Activated naive CD4-positive, alpha-beta T cell treated with anti-CD3 and anti-CD28 coated beads for 36 hours (primary cell): Measurements from ENCODE around the gene PLXND1. TPM values are rescaled to one million over a fixed set of nuclear protein-coding genes. Genes with fewer than 3 reads are reported as not detected.

Experiments
- CTCF ChIA-PET: fragments of 350-600 bp; sonication (Branson Sonifier 250); formaldehyde crosslinking; loops from one replicate; lab custom pipeline; 2021; ENCODE audit warnings: antibody characterized with exemption; lab: Charles Lee
- DNase-seq: peaks from one replicate; pipeline ENCODE4 v3.0.0-alpha.2; 2020
- H3K27ac Mint-ChIP-seq: one replicate; pipeline ENCODE4 v1.8.0; 2021; ENCODE audit warnings: mild to moderate bottlenecking, mixed read lengths
- H3K27me3 Mint-ChIP-seq: one replicate; pipeline ENCODE4 v1.8.0; 2021; ENCODE audit warnings: low read depth, mixed read lengths
- H3K36me3 Mint-ChIP-seq: one replicate; pipeline ENCODE4 v1.8.0; 2021; ENCODE audit warnings: low read depth, mixed read lengths
- H3K4me1 Mint-ChIP-seq: one replicate; pipeline ENCODE4 v1.8.0; 2021; ENCODE audit warnings: low read depth, mixed read lengths
- H3K4me3 Mint-ChIP-seq: one replicate; pipeline ENCODE4 v1.8.0; 2021; ENCODE audit warnings: mild to moderate bottlenecking, moderate library complexity, mixed read lengths
- H3K9me3 Mint-ChIP-seq: one replicate; pipeline ENCODE4 v1.8.0; 2021; ENCODE audit warnings: mixed read lengths
- intact Hi-C: fragments of 100-400 bp; cut with micrococcal nuclease; formaldehyde crosslinking; loops from one replicate; pipeline ENCODE4 v1.15.1; 2023
- total RNA-seq, 2 experiments: library from RNA; stranded (reverse); gene quantifications; one replicate each; pipeline ENCODE4 v1.2.3, GENCODE V29; 2021

The PLXND1 gene
- total RNA-seq, 2 experiments from 2014 or later, result 5.1 to 6.2 TPM

GRCh38 chr3:129543156-129543790 is 63.2 kb downstream of the PLXND1 start, which contains the start of gene H1-8:
Gene H1-8, plus strand, starts transcription at chr3:129543175. Its CDS starts 44 bp downstream, at chr3:129543219.
- Mint-ChIP-seq H3K27me3 (no peaks in the 10 kb centered on the region), H3K9me3 (no peaks in the 10 kb centered on the region), H3K4me1 (no peaks in the 10 kb centered on the region), H3K27ac (no peak within 1 kb of the TSS), H3K4me3 (no peak within 1 kb of the TSS), H3K36me3 (no peaks in the 10 kb centered on the region)
- CTCF ChIA-PET, result no interaction called here
- intact Hi-C loops, result no loop called here
- no peak for DNase-seq

GRCh38 chr3:129542747-129543146 is 63.7 kb downstream of the PLXND1 start:
- Mint-ChIP-seq H3K4me3 (no peak overlapping the region), H3K9me3 (no peaks in the 10 kb centered on the region), H3K27ac (no peak overlapping the region), H3K36me3 (no peaks in the 10 kb centered on the region), H3K27me3 (no peaks in the 10 kb centered on the region), H3K4me1 (no peaks in the 10 kb centered on the region)
- DNase-seq, result no peak
- intact Hi-C loops, result no loop called here
- CTCF ChIA-PET, result no interaction called here

- DNase-seq, result no peak
- Mint-ChIP-seq H3K27ac (no peak overlapping the region), H3K27me3 (no peaks in the 10 kb centered on the region), H3K4me3 (no peak overlapping the region), H3K9me3 (no peaks in the 10 kb centered on the region), H3K4me1 (no peaks in the 10 kb centered on the region), H3K36me3 (no peaks in the 10 kb centered on the region)
- CTCF ChIA-PET, result no interaction called here
- intact Hi-C loops, result no loop called here
Measured at GRCh38 chr3:129540776-129541516, 65.5 kb downstream of the PLXND1 start.

GRCh38 chr3:129539206-129539605 is 67.3 kb downstream of the PLXND1 start:
- Mint-ChIP-seq H3K4me3 (no peak overlapping the region), H3K27me3 (no peaks in the 10 kb centered on the region), H3K4me1 (no peaks in the 10 kb centered on the region), H3K27ac (no peak overlapping the region), H3K36me3 (no peaks in the 10 kb centered on the region), H3K9me3 (no peaks in the 10 kb centered on the region)
- CTCF ChIA-PET, result no interaction called here
- DNase-seq, result no peak
- intact Hi-C loops, result no loop called here

- H3K9me3 Mint-ChIP-seq, result no peaks in the 10 kb centered on the region
- H3K4me1 Mint-ChIP-seq, result no peaks in the 10 kb centered on the region
- H3K36me3 Mint-ChIP-seq, result no peaks in the 10 kb centered on the region
- no peak for DNase-seq
- H3K27ac Mint-ChIP-seq, result no peak overlapping the region
- H3K27me3 Mint-ChIP-seq, result no peaks in the 10 kb centered on the region
- intact Hi-C loops, result no loop called here
- CTCF ChIA-PET, result interaction anchor here (0.6 kb wide), 1 partner anchor 30 kb away, joined by 3 read pairs; no protein-coding TSS in a partner anchor
- no peak overlapping the region for H3K4me3 Mint-ChIP-seq
Measured at GRCh38 chr3:129536804-129537203, 69.7 kb downstream of the PLXND1 start.

GRCh38 chr3:129536374-129536667 is 70.2 kb downstream of the PLXND1 start:
- no peak overlapping the region for H3K27ac Mint-ChIP-seq
- DNase-seq, result no peak
- no peaks in the 10 kb centered on the region for H3K9me3 Mint-ChIP-seq
- no peaks in the 10 kb centered on the region for H3K27me3 Mint-ChIP-seq
- H3K36me3 Mint-ChIP-seq, result no peaks in the 10 kb centered on the region
- CTCF ChIA-PET, result interaction anchor here (0.6 kb wide), 1 partner anchor 30 kb away, joined by 3 read pairs; no protein-coding TSS in a partner anchor
- no peaks in the 10 kb centered on the region for H3K4me1 Mint-ChIP-seq
- intact Hi-C loops, result no loop called here
- H3K4me3 Mint-ChIP-seq, result no peak overlapping the region

- no peaks in the 10 kb centered on the region for H3K27me3 Mint-ChIP-seq
- H3K9me3 Mint-ChIP-seq, result no peaks in the 10 kb centered on the region
- no peak overlapping the region for H3K4me3 Mint-ChIP-seq
- intact Hi-C loops, result no loop called here
- no peak overlapping the region for H3K27ac Mint-ChIP-seq
- CTCF ChIA-PET, result interaction anchor here (0.6 kb wide), 1 partner anchor 462 kb away, joined by 3 read pairs; no protein-coding TSS in a partner anchor
- no peaks in the 10 kb centered on the region for H3K36me3 Mint-ChIP-seq
- H3K4me1 Mint-ChIP-seq, result no peaks in the 10 kb centered on the region
- no peak for DNase-seq
Measured at GRCh38 chr3:129535075-129535474, 71.4 kb downstream of the PLXND1 start.

- intact Hi-C loops, result no loop called here
- Mint-ChIP-seq H3K4me1 (no peaks in the 10 kb centered on the region), H3K9me3 (no peaks in the 10 kb centered on the region), H3K36me3 (no peaks in the 10 kb centered on the region), H3K4me3 (no peak overlapping the region), H3K27ac (no peak overlapping the region), H3K27me3 (no peaks in the 10 kb centered on the region)
- no peak for DNase-seq
- CTCF ChIA-PET, result no interaction called here
Measured at GRCh38 chr3:129534428-129535027, 71.9 kb downstream of the PLXND1 start.

GRCh38 chr3:129533406-129533805 is 73.1 kb downstream of the PLXND1 start:
- no peaks in the 10 kb centered on the region for H3K36me3 Mint-ChIP-seq
- H3K4me3 Mint-ChIP-seq, result no peak overlapping the region
- no peaks in the 10 kb centered on the region for H3K27me3 Mint-ChIP-seq
- CTCF ChIA-PET, result no interaction called here
- no peaks in the 10 kb centered on the region for H3K4me1 Mint-ChIP-seq
- DNase-seq, result no peak
- intact Hi-C loops, result no loop called here
- no peaks in the 10 kb centered on the region for H3K9me3 Mint-ChIP-seq
- no peak overlapping the region for H3K27ac Mint-ChIP-seq

- H3K27me3 Mint-ChIP-seq, result no peaks in the 10 kb centered on the region
- no peak for DNase-seq
- CTCF ChIA-PET, result interaction anchor here (0.6 to 0.7 kb wide), 2 partner anchors 15 to 320 kb away, joined by 3 read pairs; no protein-coding TSS in a partner anchor
- H3K27ac Mint-ChIP-seq, result no peak overlapping the region
- no peaks in the 10 kb centered on the region for H3K4me1 Mint-ChIP-seq
- intact Hi-C loops, result no loop called here
- H3K4me3 Mint-ChIP-seq, result no peak overlapping the region
- H3K9me3 Mint-ChIP-seq, result no peaks in the 10 kb centered on the region
- H3K36me3 Mint-ChIP-seq, result no peaks in the 10 kb centered on the region
Measured at GRCh38 chr3:129532261-129532660, 74.2 kb downstream of the PLXND1 start.

- intact Hi-C loops, result no loop called here
- CTCF ChIA-PET, result no interaction called here
- no peaks in the 10 kb centered on the region for H3K27me3 Mint-ChIP-seq
- no peaks in the 10 kb centered on the region for H3K36me3 Mint-ChIP-seq
- H3K27ac Mint-ChIP-seq, result no peak overlapping the region
- no peak overlapping the region for H3K4me3 Mint-ChIP-seq
- DNase-seq, result no peak
- H3K4me1 Mint-ChIP-seq, result no peaks in the 10 kb centered on the region
- no peaks in the 10 kb centered on the region for H3K9me3 Mint-ChIP-seq
Measured at GRCh38 chr3:129531699-129532098, 74.8 kb downstream of the PLXND1 start.

- Mint-ChIP-seq H3K4me1 (no peaks in the 10 kb centered on the region), H3K27me3 (no peaks in the 10 kb centered on the region), H3K9me3 (no peaks in the 10 kb centered on the region), H3K27ac (no peak overlapping the region), H3K36me3 (no peaks in the 10 kb centered on the region), H3K4me3 (no peak overlapping the region)
- intact Hi-C loops, result no loop called here
- no peak for DNase-seq
- CTCF ChIA-PET, result no interaction called here
Measured at GRCh38 chr3:129530821-129531220, 75.7 kb downstream of the PLXND1 start.
